Natural killer cell (primary cell): Measurements from ENCODE around the gene RAMACL. TPM values are rescaled to one million over a fixed set of nuclear protein-coding genes. Genes with fewer than 3 reads are reported as not detected.

Experiments used
- ATAC-seq, 3 donors: fragments of 150-1000 bp in 2 of 3; fragments of 200-7000 bp in 1 of 3; cut with Tn5 transposase; 1 replicate in 1 of 3; 2 replicates in 2 of 3; pipeline ENCODE4 v1.10.0; 2021; ENCODE audit warnings: mild to moderate bottlenecking in 2 of 3, moderate library complexity in 2 of 3
- DNase-seq, 2 donors: peaks; one replicate each; pipeline versions ENCODE4 v3.0.0 to v3.0.0-alpha.2; 2013 to 2021; ENCODE audit warnings: mixed read lengths in 1 of 2
- H3K27ac ChIP-seq: one replicate; pipeline ENCODE4 v1.5.1; 2013; ENCODE audit warnings: mild to moderate bottlenecking, low read length
- H3K27me3 ChIP-seq: one replicate; pipeline ENCODE4 v1.6.1; 2013; ENCODE audit warnings: low read length; ENCODE audit not compliant: control insufficient read depth, insufficient read depth
- H3K36me3 ChIP-seq: one replicate; pipeline ENCODE4 v1.6.1; 2013; ENCODE audit warnings: low read length; ENCODE audit not compliant: control insufficient read depth, insufficient read depth
- H3K4me1 ChIP-seq: one replicate; pipeline ENCODE4 v1.6.1; 2013; ENCODE audit warnings: low read length; ENCODE audit not compliant: control insufficient read depth, insufficient read depth
- H3K4me3 ChIP-seq: one replicate; pipeline ENCODE4 v1.5.1; 2013; ENCODE audit warnings: low read length
- H3K9me3 ChIP-seq: one replicate; pipeline ENCODE4 v1.6.1; 2013; ENCODE audit warnings: low read length; ENCODE audit not compliant: control insufficient read depth, insufficient read depth
- H3K27ac Mint-ChIP-seq, 2 donors: one replicate each; pipeline ENCODE4 v1.8.0; 2022; ENCODE audit warnings: mild to moderate bottlenecking in 2 of 2, mixed read lengths in 2 of 2, moderate library complexity in 1 of 2
- H3K27me3 Mint-ChIP-seq, 2 donors: one replicate each; pipeline ENCODE4 v1.8.0; 2022; ENCODE audit warnings: low read depth in 2 of 2, mixed read lengths in 2 of 2
- H3K36me3 Mint-ChIP-seq: one replicate; pipeline ENCODE4 v1.8.0; 2022; ENCODE audit warnings: mixed read lengths
- H3K4me1 Mint-ChIP-seq, 2 donors: one replicate each; pipeline ENCODE4 v1.8.0; 2022; ENCODE audit warnings: mixed read lengths in 2 of 2
- H3K4me3 Mint-ChIP-seq: one replicate; pipeline ENCODE4 v1.8.0; 2022; ENCODE audit warnings: mild to moderate bottlenecking, moderate library complexity, mixed read lengths
- H3K9me3 Mint-ChIP-seq, 2 donors: one replicate each; pipeline ENCODE4 v1.8.0; 2022; ENCODE audit warnings: mixed read lengths in 2 of 2
- WGBS: methylation state at CpG from one replicate; pipeline ENCODE4 v1.1.7; 2013; ENCODE audit warnings: missing lambda C conversion rate; ENCODE audit not compliant: insufficient coverage; 5-methylcytosine and 5-hydroxymethylcytosine counted together
- intact Hi-C: fragments of 100-400 bp; cut with micrococcal nuclease; formaldehyde crosslinking; loops from one replicate; pipeline ENCODE4 v1.14.2; 2022
- total RNA-seq, 4 donors: library from RNA; stranded (reverse); fragments of 120-200 nt in 1 of 4; gene quantifications; one replicate each; pipeline versions ENCODE4 v1.2.3 to v1.2.4, GENCODE V29; 2013 to 2022
- TF ChIP-seq, protein P1 (sequence below): fragments of 200-600 bp; IDR thresholded peaks from one replicate; pipeline ENCODE4 v1.8.0; 2022; ENCODE audit warnings: antibody characterized with exemption

RAMACL gene
- total RNA-seq, 3 donors from 2014 or later (not counting 1 experiment from before 2014, with no cell fraction given), result 0.68 to 5.6 (median 1.1) TPM

DNA sequence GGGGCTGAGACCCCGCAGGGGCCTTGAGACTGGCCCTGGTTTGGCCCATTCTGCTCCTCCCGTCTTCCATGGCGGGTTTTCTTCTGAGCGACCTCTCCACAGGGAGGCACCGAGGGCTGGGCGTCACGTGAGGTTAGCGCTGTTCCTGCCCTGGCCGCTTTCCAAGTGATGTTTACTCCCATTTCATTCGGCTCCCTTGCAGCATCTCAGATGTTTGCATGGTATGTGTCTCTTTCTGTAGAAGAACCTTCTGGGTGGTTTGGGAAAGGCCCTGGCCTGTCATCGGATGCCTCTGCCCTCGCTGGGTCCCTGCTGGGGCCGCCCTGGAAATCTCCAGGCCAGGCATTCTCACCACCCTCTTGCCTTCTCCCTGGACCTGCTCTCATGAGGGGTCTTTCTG is 17.3 kb downstream of the RAMACL start:
- peaks cover 7 to 11% of the 10 kb centered on the region in 2 donors for H3K27me3 Mint-ChIP-seq
- DNase-seq, result no peak
- no peaks in the 10 kb centered on the region for H3K9me3 Mint-ChIP-seq
- H3K4me3 Mint-ChIP-seq, result no peak overlapping the region
- Histone ChIP-seq H3K4me1 (no peaks in the 10 kb centered on the region), H3K27me3 (no peaks in the 10 kb centered on the region), H3K9me3 (no peaks in the 10 kb centered on the region), H3K4me3 (no peak overlapping the region), H3K36me3 (no peaks in the 10 kb centered on the region), H3K27ac (no peak overlapping the region)
- no peak overlapping the region for H3K27ac Mint-ChIP-seq
- no peak for ATAC-seq
- H3K36me3 Mint-ChIP-seq, result no peaks in the 10 kb centered on the region
- WGBS, result 93% methylated on average over 13 of the region's 13 CpGs
- H3K4me1 Mint-ChIP-seq, result peaks cover 0 to 7% of the 10 kb centered on the region in 2 donors
- TF ChIP-seq, protein P1, sequence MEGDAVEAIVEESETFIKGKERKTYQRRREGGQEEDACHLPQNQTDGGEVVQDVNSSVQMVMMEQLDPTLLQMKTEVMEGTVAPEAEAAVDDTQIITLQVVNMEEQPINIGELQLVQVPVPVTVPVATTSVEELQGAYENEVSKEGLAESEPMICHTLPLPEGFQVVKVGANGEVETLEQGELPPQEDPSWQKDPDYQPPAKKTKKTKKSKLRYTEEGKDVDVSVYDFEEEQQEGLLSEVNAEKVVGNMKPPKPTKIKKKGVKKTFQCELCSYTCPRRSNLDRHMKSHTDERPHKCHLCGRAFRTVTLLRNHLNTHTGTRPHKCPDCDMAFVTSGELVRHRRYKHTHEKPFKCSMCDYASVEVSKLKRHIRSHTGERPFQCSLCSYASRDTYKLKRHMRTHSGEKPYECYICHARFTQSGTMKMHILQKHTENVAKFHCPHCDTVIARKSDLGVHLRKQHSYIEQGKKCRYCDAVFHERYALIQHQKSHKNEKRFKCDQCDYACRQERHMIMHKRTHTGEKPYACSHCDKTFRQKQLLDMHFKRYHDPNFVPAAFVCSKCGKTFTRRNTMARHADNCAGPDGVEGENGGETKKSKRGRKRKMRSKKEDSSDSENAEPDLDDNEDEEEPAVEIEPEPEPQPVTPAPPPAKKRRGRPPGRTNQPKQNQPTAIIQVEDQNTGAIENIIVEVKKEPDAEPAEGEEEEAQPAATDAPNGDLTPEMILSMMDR, result no peak
- intact Hi-C loops, result no loop called here

DNA sequence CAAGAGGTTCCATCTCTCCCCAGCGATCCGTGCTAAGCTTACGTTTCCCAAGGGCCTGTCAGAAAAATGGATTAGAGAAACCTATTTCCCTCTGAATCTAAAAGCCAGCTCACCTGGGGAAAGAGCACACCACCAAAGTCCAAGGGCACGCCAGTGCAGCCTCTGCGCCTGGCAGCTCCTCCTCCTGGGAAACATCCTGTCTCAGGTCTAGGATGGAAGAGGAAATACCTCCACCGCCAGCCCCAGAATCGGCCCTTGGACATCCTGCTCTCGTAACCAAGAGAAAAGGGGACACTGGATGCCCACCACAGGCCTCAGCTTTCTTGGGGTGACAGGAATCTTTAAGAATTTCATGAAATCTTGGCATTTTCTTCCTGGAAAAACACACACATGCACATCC is 18.7 kb downstream of the RAMACL start:
- Mint-ChIP-seq H3K4me1 (peaks cover 0 to 5% of the 10 kb centered on the region in 2 donors), H3K36me3 (no peaks in the 10 kb centered on the region)
- ATAC-seq, result no peak

DNA sequence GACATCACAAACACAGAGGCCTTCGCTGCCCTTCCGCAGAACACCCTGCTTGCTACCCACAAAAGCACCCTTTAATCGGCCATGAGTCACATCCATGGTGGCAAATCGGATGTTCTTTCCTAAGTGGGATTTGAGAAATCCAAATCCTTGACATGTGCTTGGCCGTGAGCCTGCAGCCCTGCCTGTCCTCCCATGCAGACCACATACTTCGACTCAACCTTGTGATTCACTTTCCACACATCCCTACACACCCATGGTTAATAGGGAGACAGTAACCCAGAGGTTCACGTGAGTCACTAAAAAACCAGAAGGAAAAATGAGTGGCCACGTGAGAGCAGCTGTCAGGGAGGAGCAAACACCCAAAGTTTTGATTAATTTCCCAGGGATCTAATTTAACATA is 19.4 kb downstream of the RAMACL start:
- H3K9me3 Mint-ChIP-seq, result no peaks in the 10 kb centered on the region
- H3K4me1 Mint-ChIP-seq, result no peaks in the 10 kb centered on the region
- TF ChIP-seq, protein P1, result no peak
- H3K4me3 ChIP-seq, result no peak overlapping the region
- H3K9me3 ChIP-seq, result no peaks in the 10 kb centered on the region
- no peak overlapping the region for H3K4me3 Mint-ChIP-seq
- DNase-seq, result no peak
- no peak overlapping the region for H3K27ac Mint-ChIP-seq
- H3K36me3 Mint-ChIP-seq, result no peaks in the 10 kb centered on the region
- 84% methylated on average over 8 of the region's 8 CpGs for WGBS
- H3K36me3 ChIP-seq, result no peaks in the 10 kb centered on the region
- no peak for ATAC-seq
- no peaks in the 10 kb centered on the region for H3K27me3 ChIP-seq
- H3K27ac ChIP-seq, result no peak overlapping the region
- intact Hi-C loops, result no loop called here
- H3K4me1 ChIP-seq, result no peaks in the 10 kb centered on the region
- peaks cover 6 to 11% of the 10 kb centered on the region in 2 donors for H3K27me3 Mint-ChIP-seq

More for the DNA sequence above, 18.7 kb downstream of the RAMACL start:
- no peak for DNase-seq
- Mint-ChIP-seq H3K9me3 (no peaks in the 10 kb centered on the region), H3K4me3 (no peak overlapping the region), H3K27me3 (peaks cover 10 to 11% of the 10 kb centered on the region in 2 donors), H3K27ac (no peak overlapping the region)
- H3K9me3 ChIP-seq, result no peaks in the 10 kb centered on the region
- H3K4me3 ChIP-seq, result no peak overlapping the region
- H3K27ac ChIP-seq, result no peak overlapping the region
- intact Hi-C loops, result no loop called here
- H3K4me1 ChIP-seq, result no peaks in the 10 kb centered on the region
- H3K27me3 ChIP-seq, result no peaks in the 10 kb centered on the region
- 93% methylated on average over 8 of the region's 8 CpGs for WGBS
- TF ChIP-seq, protein P1, result no peak
- no peaks in the 10 kb centered on the region for H3K36me3 ChIP-seq
